Uterus (tissue), 4 donors: Measurements from ENCODE around the gene CACNA1C. TPM values are rescaled to one million over a fixed set of nuclear protein-coding genes. Genes with fewer than 3 reads are reported as not detected.

ENCODE experiments used
- DNase-seq, 2 donors: peaks; one replicate each; pipeline ENCODE4 v3.0.0-alpha.2; 2019 to 2020
- H3K27ac ChIP-seq, 2 donors: fragments of 200-600 bp; sonication (generic); 1 replicate in 1 of 2; 2 replicates in 1 of 2; pipeline ENCODE4 v1.5.1; 2016 to 2018
- H3K27me3 ChIP-seq, 2 donors: fragments of 200-600 bp; sonication (generic); one replicate each; pipeline ENCODE4 v1.5.1; 2018 to 2019; ENCODE audit warnings: control low read depth in 1 of 2
- H3K36me3 ChIP-seq, 2 donors: fragments of 200-600 bp; sonication (generic); one replicate each; pipeline ENCODE4 v1.5.1; 2019; ENCODE audit warnings: control low read depth in 1 of 2
- H3K4me1 ChIP-seq, 2 donors: fragments of 200-600 bp; sonication (generic); one replicate each; pipeline ENCODE4 v1.5.1; 2018 to 2019; ENCODE audit warnings: control low read depth in 1 of 2
- H3K4me3 ChIP-seq, 2 donors: fragments of 200-600 bp; sonication (generic); 1 replicate in 1 of 2; 2 replicates in 1 of 2; pipeline ENCODE4 v1.5.1; 2018 to 2019; ENCODE audit warnings: mild to moderate bottlenecking in 1 of 2
- H3K9me3 ChIP-seq, 2 donors: fragments of 200-600 bp; sonication (generic); one replicate each; pipeline ENCODE4 v1.5.1; 2019; ENCODE audit warnings: control low read depth in 1 of 2
- CTCF ChIP-seq, 4 experiments: fragments of 200-600 bp in 2 of 4; fragments of 450-650 bp in 2 of 4; sonication (generic) in 2 of 4; IDR thresholded peaks; one replicate each; pipeline ENCODE4 v1.5.1; 2016 to 2019; ENCODE audit warnings: antibody characterized with exemption in 4 of 4, mild to moderate bottlenecking in 2 of 4, moderate library complexity in 1 of 4
- POLR2A ChIP-seq, 2 donors: fragments of 450-650 bp; IDR thresholded peaks; one replicate each; pipeline ENCODE4 v1.6.1; 2016; ENCODE audit warnings: antibody characterized with exemption in 2 of 2, mild to moderate bottlenecking in 1 of 2, moderate library complexity in 1 of 2
- intact Hi-C: fragments of 100-400 bp; cut with DNase I; formaldehyde crosslinking; loops from one replicate; pipeline ENCODE4 v1.15.1; 2023; ENCODE audit warnings: low total_unique reads
- total RNA-seq, 4 donors: library from RNA; depleted of rRNA in 3 of 4; stranded (reverse); fragments of >200 nt in 3 of 4; gene quantifications; one replicate each; pipeline versions ENCODE4 v1.1.0 to v1.2.4, GENCODE V29; 2014 to 2023
- donor health status: DM: yes; HTN: yes; CAD: no.

The CACNA1C gene
- total RNA-seq, 4 donors from 2014 or later, result 15.9 to 121 (median 32.1) TPM

- Histone ChIP-seq H3K4me1 (no peaks in the 10 kb centered on the region), H3K27ac (no peak overlapping the region), H3K27me3 (no peaks in the 10 kb centered on the region), H3K9me3 (no peaks in the 10 kb centered on the region), H3K4me3 (no peak overlapping the region), H3K36me3 (no peaks in the 10 kb centered on the region)
- intact Hi-C loops, result no loop called here
- DNase-seq, result no peak
- no peak for TF ChIP-seq CTCF (IDR thresholded peaks at IDR 0.05)
- no peak for TF ChIP-seq POLR2A (IDR thresholded peaks at IDR 0.05)
Measured at GRCh38 chr12:2686280-2686646, 633.5 kb downstream of the CACNA1C start.

- H3K27me3 ChIP-seq, result no peaks in the 10 kb centered on the region
- no peak for DNase-seq
- intact Hi-C loops, result no loop called here
- no peaks in the 10 kb centered on the region for H3K9me3 ChIP-seq
- TF ChIP-seq CTCF (IDR thresholded peaks at IDR 0.05) (no peak), POLR2A (IDR thresholded peaks at IDR 0.05) (no peak)
- H3K36me3 ChIP-seq, result no peaks in the 10 kb centered on the region
- no peak overlapping the region for H3K4me3 ChIP-seq
- H3K4me1 ChIP-seq, result no peaks in the 10 kb centered on the region
- H3K27ac ChIP-seq, result no peak overlapping the region
Measured at GRCh38 chr12:2687058-2687457, 634.3 kb downstream of the CACNA1C start.

- no peak for DNase-seq
- Histone ChIP-seq H3K9me3 (no peaks in the 10 kb centered on the region), H3K27ac (no peak overlapping the region), H3K27me3 (no peaks in the 10 kb centered on the region), H3K4me3 (no peak overlapping the region), H3K4me1 (no peaks in the 10 kb centered on the region), H3K36me3 (no peaks in the 10 kb centered on the region)
- intact Hi-C loops, result no loop called here
- no peak for TF ChIP-seq CTCF (IDR thresholded peaks at IDR 0.05)
- no peak for TF ChIP-seq POLR2A (IDR thresholded peaks at IDR 0.05)
Measured at GRCh38 chr12:2687726-2688125, 634.9 kb downstream of the CACNA1C start.

- DNase-seq, result no peak
Measured at GRCh38 chr12:2688381-2688931, 635.7 kb downstream of the CACNA1C start.

GRCh38 chr12:2689393-2689792, 636.6 kb downstream of the CACNA1C start:
- TF ChIP-seq CTCF (IDR thresholded peaks at IDR 0.05) (no peak), POLR2A (IDR thresholded peaks at IDR 0.05) (no peak)
- Histone ChIP-seq H3K27me3 (no peaks in the 10 kb centered on the region), H3K9me3 (no peaks in the 10 kb centered on the region), H3K4me3 (no peak overlapping the region), H3K36me3 (no peaks in the 10 kb centered on the region), H3K4me1 (no peaks in the 10 kb centered on the region), H3K27ac (no peak overlapping the region)
- intact Hi-C loops, result no loop called here
- no peak for DNase-seq

More at GRCh38 chr12:2688381-2688931, 635.7 kb downstream of the CACNA1C start:
- intact Hi-C loops, result no loop called here
- Histone ChIP-seq H3K4me3 (no peak overlapping the region), H3K9me3 (no peaks in the 10 kb centered on the region), H3K36me3 (no peaks in the 10 kb centered on the region), H3K27ac (no peak overlapping the region), H3K27me3 (no peaks in the 10 kb centered on the region), H3K4me1 (no peaks in the 10 kb centered on the region)
- no peak for TF ChIP-seq POLR2A (IDR thresholded peaks at IDR 0.05)
- no peak for TF ChIP-seq CTCF (IDR thresholded peaks at IDR 0.05)
